Activated T-helper 2 cell treated with anti-CD3 and anti-CD28 coated beads, Interferon-gamma antibody, Interleukin-2, Interleukin-4, amounts not matched to agents 10 μg/mL and 5 μg/mL and 100 μg/mL, durations not matched to agents 14 hours and 24 hours and 36 hours (primary cell): Measurements from ENCODE around the gene SCG3. TPM values are rescaled to one million over a fixed set of nuclear protein-coding genes. Genes with fewer than 3 reads are reported as not detected.
"Not testable (repeated sequence)": the region's sequence is repeated elsewhere in the genome, so short reads cannot be mapped to it uniquely, and the experiment has no call there.

Experiments
- DNase-seq: peaks from one replicate; pipeline ENCODE4 v3.0.0; 2021; ENCODE audit warnings: low spot score
- H3K27ac Mint-ChIP-seq: one replicate; pipeline ENCODE4 v1.8.0; 2021; ENCODE audit warnings: mixed read lengths
- H3K27me3 Mint-ChIP-seq: one replicate; pipeline ENCODE4 v1.8.0; 2021; ENCODE audit warnings: low read depth, mixed read lengths
- H3K36me3 Mint-ChIP-seq: one replicate; pipeline ENCODE4 v1.8.0; 2021; ENCODE audit warnings: low read depth, mixed read lengths
- H3K4me1 Mint-ChIP-seq: one replicate; pipeline ENCODE4 v1.8.0; 2021; ENCODE audit warnings: low read depth, mixed read lengths
- H3K4me3 Mint-ChIP-seq: one replicate; pipeline ENCODE4 v1.8.0; 2021; ENCODE audit warnings: low read depth, mild to moderate bottlenecking, moderate library complexity, mixed read lengths
- H3K9me3 Mint-ChIP-seq: one replicate; pipeline ENCODE4 v1.8.0; 2021; ENCODE audit warnings: mixed read lengths
- intact Hi-C: fragments of 100-400 bp; cut with micrococcal nuclease; formaldehyde crosslinking; loops from one replicate; pipeline ENCODE4 v1.15.1; 2023
- total RNA-seq: library from RNA; stranded (reverse); gene quantifications from 2 replicates; pipeline ENCODE4 v1.2.3, GENCODE V29; 2022

Gene SCG3
- not detected in 2 replicates for total RNA-seq

DNA sequence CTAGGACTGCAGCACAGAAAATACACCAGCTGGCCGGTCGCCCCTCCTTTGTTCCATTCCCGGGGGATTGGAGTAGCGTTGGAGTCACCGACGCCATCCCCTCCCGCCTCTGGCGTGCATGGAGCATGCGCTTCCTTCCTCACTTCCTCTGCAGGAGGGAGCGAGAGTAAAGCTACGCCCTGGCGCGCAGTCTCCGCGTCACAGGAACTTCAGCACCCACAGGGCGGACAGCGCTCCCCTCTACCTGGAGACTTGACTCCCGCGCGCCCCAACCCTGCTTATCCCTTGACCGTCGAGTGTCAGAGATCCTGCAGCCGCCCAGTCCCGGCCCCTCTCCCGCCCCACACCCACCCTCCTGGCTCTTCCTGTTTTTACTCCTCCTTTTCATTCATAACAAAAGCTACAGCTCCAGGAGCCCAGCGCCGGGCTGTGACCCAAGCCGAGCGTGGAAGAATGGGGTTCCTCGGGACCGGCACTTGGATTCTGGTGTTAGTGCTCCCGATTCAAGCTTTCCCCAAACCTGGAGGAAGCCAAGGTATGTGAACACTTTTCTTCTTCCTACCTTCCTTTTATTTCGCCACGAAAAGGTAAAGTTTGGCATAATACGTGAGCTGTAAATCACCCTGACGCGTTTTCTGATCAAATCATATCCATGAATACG lies at the start of gene SCG3:
Gene SCG3 (plus strand): TSS at position 201 of the 661 bp plus-strand sequence. CDS start 253 bp downstream, at position 454.
- H3K27ac Mint-ChIP-seq = no peak within 1 kb of the TSS
- peak; percentile 51 for DNase-seq
- no peaks in the 10 kb centered on the region for H3K9me3 Mint-ChIP-seq
- peaks cover 4% of the 10 kb centered on the region for H3K4me1 Mint-ChIP-seq
- no peaks in the 10 kb centered on the region for H3K36me3 Mint-ChIP-seq
- intact Hi-C loops = no loop called here
- H3K27me3 Mint-ChIP-seq = peaks cover 39% of the 10 kb centered on the region
- no peak within 1 kb of the TSS for H3K4me3 Mint-ChIP-seq

DNA sequence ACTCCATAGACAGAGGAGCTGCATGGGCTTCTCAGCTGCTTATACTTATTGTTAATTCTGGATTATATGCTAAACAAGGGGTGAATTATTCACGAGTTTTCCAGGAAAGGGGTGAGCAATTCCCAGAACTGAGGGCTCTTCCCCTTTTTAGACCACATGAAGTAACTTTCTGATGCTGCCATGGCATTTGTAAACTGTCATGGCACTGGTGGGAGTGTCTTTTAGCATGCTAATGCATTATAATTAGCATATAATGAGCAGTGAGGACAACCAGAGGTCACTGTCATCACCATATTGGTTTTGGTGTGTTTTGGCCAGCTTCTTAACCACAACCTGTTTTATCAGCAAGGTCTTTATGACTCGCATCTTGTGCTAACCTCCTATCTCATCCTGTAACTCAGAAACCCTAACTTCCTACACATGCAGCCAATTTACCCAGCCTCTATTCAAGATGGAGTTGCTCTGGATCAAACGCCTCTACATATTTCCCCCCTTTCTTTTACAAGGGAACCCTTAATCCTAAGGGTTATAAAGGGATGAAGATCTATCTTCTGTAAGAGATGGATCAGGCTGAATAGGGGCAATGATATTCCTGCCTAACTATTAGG lies 46.6 kb upstream of the SCG3 start:
- H3K9me3 Mint-ChIP-seq = no peaks in the 10 kb centered on the region
- H3K27ac Mint-ChIP-seq = no peak overlapping the region
- DNase-seq = no peak
- no peaks in the 10 kb centered on the region for H3K36me3 Mint-ChIP-seq
- H3K4me3 Mint-ChIP-seq = no peak overlapping the region
- H3K4me1 Mint-ChIP-seq = peaks cover 8% of the 10 kb centered on the region
- intact Hi-C loops = no loop called here
- peaks cover 5% of the 10 kb centered on the region for H3K27me3 Mint-ChIP-seq

DNA sequence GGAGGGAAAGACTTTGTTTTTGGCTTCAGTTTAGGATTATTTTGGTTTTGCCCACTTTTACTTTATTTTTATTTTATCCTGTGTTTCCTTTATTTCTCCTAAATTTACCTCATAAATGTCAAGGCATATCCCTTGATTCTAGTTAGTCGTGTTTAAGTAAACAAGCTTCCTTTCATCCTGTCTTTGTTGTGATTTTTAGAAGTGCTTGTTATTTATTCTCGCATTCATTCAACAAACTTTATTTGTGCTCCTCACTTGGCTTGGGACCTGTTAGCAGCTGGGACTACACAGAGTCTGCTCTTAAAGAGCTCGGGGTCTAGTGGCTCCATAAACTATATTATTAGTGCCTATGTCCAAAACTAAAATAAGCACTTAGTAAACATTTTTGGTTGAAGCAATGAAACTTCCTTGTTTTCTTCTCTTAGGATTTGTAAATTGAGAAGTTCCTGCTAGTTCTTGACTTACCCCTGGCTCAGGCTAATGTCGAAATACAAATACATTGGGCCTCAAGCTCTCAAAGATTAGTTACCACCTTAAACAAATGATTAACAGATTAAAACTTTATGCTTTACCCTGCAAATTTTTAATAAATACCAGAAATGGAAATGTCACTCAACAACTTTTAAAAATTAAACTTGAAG lies 39.7 kb upstream of the SCG3 start:
- DNase-seq = no peak
- peaks cover 8% of the 10 kb centered on the region for H3K27me3 Mint-ChIP-seq
- no peak overlapping the region for H3K4me3 Mint-ChIP-seq
- H3K36me3 Mint-ChIP-seq = no peaks in the 10 kb centered on the region
- H3K27ac Mint-ChIP-seq = no peak overlapping the region
- intact Hi-C loops = no loop called here
- H3K4me1 Mint-ChIP-seq = no peaks in the 10 kb centered on the region
- no peaks in the 10 kb centered on the region for H3K9me3 Mint-ChIP-seq

DNA sequence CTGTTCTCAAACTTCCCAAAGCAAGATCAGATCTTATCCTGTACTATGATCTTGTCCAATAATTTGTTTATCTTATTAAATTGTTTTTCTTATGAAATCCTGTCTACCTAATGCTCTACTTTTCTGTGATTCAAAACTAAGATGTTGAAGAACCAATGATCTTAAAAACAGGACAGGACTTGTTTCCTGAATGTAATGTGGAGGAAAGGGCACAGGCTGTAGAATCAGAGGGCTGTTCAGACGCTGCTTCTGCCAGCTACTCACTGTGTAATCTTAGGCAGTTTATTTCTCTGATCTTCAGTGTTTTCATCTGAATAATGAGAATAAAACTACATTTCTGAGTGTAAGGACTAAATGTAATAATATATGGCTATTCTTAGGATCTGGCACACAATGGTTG lies 38.6 kb upstream of the SCG3 start:
- Mint-ChIP-seq H3K36me3 (no peaks in the 10 kb centered on the region), H3K9me3 (no peaks in the 10 kb centered on the region), H3K27me3 (peaks cover 8% of the 10 kb centered on the region), H3K4me3 (no peak overlapping the region), H3K27ac (no peak overlapping the region), H3K4me1 (no peaks in the 10 kb centered on the region)
- intact Hi-C loops = no loop called here
- no peak for DNase-seq

DNA sequence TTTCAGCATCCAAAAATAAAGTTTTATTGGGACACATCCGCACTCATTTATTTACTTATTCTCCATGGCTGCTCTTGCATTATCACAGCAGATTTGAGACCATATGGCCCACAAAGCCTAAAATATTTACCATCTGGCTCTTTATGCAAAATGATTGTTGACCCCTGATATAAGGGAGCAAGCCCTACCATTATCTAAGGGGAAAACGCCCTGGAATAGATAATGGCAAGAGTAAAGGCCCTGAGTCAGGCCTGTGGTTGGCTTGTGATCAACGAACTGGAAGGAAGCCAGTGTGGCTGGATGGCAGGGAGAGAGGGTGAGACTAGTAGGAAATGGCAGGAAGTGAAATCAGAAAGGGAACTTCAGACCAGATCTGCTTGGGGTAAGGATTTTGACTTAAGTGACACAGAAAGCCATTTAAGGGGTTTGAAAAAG lies 34.2 kb upstream of the SCG3 start:
- Mint-ChIP-seq H3K36me3 (no peaks in the 10 kb centered on the region), H3K4me3 (no peak overlapping the region), H3K27ac (no peak overlapping the region), H3K4me1 (no peaks in the 10 kb centered on the region), H3K9me3 (no peaks in the 10 kb centered on the region), H3K27me3 (peaks cover 14% of the 10 kb centered on the region)
- intact Hi-C loops = no loop called here
- DNase-seq = no peak

DNA sequence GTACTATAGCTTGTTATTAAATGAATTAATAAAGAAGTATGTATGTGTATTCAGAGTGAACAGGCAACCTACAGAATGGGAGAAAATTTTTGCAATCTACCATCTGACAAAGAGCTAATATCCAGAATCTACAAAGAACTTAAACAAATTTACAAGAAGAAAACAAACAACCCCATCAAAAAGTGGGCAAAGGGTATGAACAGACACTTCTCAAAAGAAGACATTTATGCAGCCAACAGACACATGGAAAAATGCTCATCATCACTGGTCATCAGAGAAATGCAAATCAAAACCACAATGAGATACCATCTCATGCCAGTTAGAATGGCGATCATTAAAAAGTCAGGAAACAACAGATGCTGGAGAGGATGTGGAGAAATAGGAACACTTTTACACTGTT lies 33.2 kb upstream of the SCG3 start:
- H3K9me3 Mint-ChIP-seq, H3K4me3 Mint-ChIP-seq, DNase-seq, H3K36me3 Mint-ChIP-seq, H3K4me1 Mint-ChIP-seq, H3K27ac Mint-ChIP-seq, intact Hi-C loops: not testable (repeated sequence)
- peaks cover 13% of the 10 kb centered on the region for H3K27me3 Mint-ChIP-seq

DNA sequence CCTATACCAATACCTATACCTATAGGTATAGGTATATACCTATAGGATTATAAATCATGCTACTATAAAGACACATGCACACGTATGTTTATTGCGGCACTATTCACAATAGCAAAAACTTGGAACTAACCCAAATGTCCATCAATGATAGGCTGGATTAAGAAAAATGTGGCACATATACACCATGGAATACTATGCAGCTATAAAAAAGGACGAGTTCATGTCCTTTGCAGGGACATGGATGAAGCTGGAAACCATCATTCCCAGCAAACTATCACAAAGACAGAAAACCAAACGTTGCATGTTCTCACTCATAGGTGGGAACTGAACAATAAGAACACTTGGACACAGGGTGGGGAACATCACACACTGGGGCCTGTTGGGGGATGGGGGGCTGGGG lies 32.7 kb upstream of the SCG3 start:
- H3K27ac Mint-ChIP-seq, H3K4me3 Mint-ChIP-seq, H3K36me3 Mint-ChIP-seq, H3K9me3 Mint-ChIP-seq, DNase-seq, intact Hi-C loops, H3K4me1 Mint-ChIP-seq: not testable (repeated sequence)
- peaks cover 13% of the 10 kb centered on the region for H3K27me3 Mint-ChIP-seq

DNA sequence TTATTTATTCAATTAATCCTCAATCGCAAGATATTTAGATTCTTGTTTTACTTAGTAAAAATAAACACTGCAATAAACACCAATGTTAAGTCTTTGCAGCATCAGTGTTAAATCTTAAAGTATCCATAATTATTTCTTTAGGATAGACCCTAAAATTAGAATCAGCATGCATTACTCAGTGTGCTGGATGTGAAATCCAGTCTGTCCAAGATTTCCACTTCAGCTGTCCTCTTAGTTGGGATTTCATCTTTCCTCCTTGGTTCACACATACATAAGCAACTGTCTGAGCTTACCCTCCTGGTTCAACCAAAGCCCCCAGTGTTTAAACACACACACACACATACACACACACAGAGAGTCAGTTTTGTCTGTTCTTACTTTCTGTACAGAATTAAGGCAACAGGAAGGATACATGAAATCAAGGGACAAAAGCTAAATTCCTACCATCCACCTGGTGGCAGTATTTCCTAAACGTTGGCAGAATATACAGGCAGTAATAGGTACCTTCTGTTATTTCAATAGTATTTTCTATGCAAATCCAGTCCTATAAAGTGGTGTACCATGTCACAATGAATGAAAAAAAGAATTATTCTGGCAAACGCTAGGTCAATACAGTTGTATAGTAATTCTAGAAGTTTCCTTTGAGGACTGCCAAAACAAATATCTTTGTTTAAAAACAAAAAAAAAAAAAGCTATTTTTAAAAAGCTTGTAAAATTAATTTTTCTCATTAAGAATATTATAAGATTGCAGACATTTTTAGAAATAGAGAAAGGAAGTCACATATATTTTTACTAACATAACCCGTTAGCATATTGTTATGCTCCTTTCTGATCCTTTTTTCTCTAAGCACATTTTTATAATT lies 31.4 kb upstream of the SCG3 start:
- Mint-ChIP-seq H3K4me1 (no peaks in the 10 kb centered on the region), H3K9me3 (no peaks in the 10 kb centered on the region), H3K27me3 (peaks cover 9% of the 10 kb centered on the region), H3K4me3 (no peak overlapping the region), H3K36me3 (no peaks in the 10 kb centered on the region), H3K27ac (no peak overlapping the region)
- DNase-seq = peak; percentile 13
- intact Hi-C loops = loop anchor here (1.0 kb wide), 1 partner anchor 126 kb away; no protein-coding TSS in a partner anchor

DNA sequence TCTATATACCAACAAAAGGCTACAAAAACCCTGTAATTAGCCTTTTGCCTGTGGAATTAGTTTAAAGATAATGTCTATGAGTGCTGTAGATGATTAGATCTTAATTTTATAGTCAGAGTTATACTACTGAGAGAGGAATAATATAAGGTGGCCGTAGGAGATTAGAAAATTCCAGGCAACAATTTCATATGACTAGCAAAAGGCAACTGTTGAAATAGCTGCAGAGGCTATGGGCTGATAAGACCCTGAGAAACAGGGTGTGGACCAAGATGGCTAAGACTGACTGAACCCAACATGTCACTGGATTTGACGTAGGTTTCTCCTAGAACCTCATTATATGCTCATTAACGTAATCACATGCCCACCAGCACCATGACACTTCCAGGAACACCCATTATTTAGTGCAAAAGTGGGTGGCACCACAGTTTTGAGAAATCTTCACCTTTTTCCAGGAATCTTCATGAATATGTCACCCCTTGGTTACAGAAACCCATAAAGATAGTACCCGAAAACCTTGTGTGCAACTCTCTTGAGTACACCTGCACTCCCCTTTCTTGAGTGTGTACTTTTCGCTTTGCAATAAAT lies 29.1 kb upstream of the SCG3 start:
- no peaks in the 10 kb centered on the region for H3K36me3 Mint-ChIP-seq
- no peak overlapping the region for H3K4me3 Mint-ChIP-seq
- DNase-seq = no peak
- no peaks in the 10 kb centered on the region for H3K9me3 Mint-ChIP-seq
- intact Hi-C loops = no loop called here
- no peak overlapping the region for H3K27ac Mint-ChIP-seq
- peaks cover 8% of the 10 kb centered on the region for H3K27me3 Mint-ChIP-seq
- no peaks in the 10 kb centered on the region for H3K4me1 Mint-ChIP-seq

DNA sequence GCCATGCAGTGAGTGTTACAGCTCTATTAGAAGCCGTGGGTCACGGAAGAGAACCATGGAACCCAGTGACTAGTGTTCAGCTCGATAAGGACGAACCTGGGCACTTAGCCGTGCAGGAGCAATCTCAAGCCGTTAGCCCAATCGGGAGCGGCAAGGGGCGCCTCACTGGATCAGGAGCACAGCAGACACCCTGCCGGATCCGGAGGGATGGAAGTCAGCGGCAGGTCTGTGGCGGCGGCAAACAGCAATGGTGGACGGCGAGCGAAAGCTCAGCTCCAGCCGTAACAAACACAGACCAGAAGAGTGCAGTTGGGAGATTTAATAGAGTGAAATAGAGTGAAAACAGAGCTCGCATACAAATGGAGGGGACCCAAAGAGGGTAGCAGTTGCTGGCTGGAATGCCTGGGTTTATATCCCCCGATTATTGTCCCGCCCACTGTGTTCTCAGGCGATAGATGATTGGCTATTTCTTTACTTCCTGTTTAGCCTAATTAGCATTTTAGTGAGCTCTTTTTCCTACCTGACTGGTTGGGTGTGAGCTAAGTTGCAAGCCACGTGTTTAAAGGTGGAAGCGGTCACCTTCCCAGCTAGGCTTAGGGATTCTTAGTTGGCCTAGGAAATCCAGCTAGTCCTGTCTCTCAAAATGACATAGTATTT lies 25.8 kb upstream of the SCG3 start:
- H3K27ac Mint-ChIP-seq, H3K4me3 Mint-ChIP-seq, intact Hi-C loops, H3K27me3 Mint-ChIP-seq, H3K36me3 Mint-ChIP-seq, H3K9me3 Mint-ChIP-seq, H3K4me1 Mint-ChIP-seq, DNase-seq: not testable (repeated sequence)

DNA sequence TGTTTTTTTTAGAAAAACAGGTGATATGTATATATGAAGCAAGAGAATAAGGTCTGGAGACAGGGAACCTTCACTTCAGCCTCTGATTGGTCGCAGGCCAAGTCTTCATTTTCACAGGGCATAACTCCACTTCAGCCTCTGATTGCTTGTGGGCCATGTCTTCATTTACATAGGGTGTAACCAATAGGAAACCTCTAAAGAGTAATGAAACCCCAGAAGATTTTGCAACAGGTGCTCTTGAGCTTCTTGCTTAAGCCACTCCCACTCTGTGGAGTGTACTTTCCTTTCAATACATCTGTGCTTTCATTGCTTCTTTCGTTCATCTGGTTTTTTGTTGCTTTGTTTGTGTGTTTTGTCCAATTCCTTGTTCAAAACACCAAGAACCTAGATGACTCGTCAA lies 22.6 kb upstream of the SCG3 start:
- Mint-ChIP-seq H3K27me3 (peaks cover 9% of the 10 kb centered on the region), H3K27ac (no peak overlapping the region), H3K9me3 (no peaks in the 10 kb centered on the region), H3K36me3 (no peaks in the 10 kb centered on the region), H3K4me1 (no peaks in the 10 kb centered on the region), H3K4me3 (no peak overlapping the region)
- DNase-seq = no peak
- intact Hi-C loops = no loop called here

DNA sequence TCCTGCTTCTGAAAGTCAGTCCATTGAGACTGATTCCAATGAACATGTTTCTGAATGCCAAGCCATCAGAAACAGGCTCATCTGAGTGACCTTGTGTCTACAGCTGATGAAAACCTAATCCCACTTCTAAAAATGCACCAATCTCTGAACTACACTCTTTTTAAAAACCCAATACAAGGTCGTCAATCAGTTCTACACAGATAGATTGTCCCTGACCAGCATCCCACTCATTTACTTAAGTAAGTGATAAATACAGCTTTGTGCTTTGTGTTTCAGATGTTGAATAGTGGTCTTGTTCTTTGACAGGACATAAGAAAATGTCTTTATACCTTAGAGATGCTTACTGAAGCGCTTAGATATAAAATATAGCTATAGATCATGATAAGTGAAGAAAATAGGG lies 20.2 kb upstream of the SCG3 start:
- Mint-ChIP-seq H3K36me3 (no peaks in the 10 kb centered on the region), H3K4me1 (no peaks in the 10 kb centered on the region), H3K27ac (no peak overlapping the region), H3K27me3 (peaks cover 10% of the 10 kb centered on the region), H3K9me3 (no peaks in the 10 kb centered on the region), H3K4me3 (no peak overlapping the region)
- no peak for DNase-seq
- intact Hi-C loops = no loop called here
